B cell (primary cell): ENCODE measurements around the gene FAM53A. TPM values are rescaled to one million over a fixed set of nuclear protein-coding genes. Genes with fewer than 3 reads are reported as not detected.

ENCODE experiments used
- ATAC-seq: fragments of 200-7000 bp; cut with Tn5 transposase; one replicate; pipeline ENCODE4 v1.10.0; 2021; ENCODE audit warnings: low read depth, mild to moderate bottlenecking, moderate number of reproducible peaks, moderate library complexity
- CTCF ChIA-PET: fragments of 350-600 bp; sonication (Branson Sonifier 250); formaldehyde crosslinking; loops from one replicate; lab custom pipeline; 2021; ENCODE audit warnings: antibody characterized with exemption, inconsistent platforms; lab: Charles Lee
- POLR2A ChIA-PET: fragments of 350-600 bp; sonication (Branson Sonifier 250); formaldehyde crosslinking; loops from one replicate; lab custom pipeline; 2021; ENCODE audit warnings: antibody characterized with exemption; lab: Charles Lee
- DNase-seq: peaks from one replicate; pipeline ENCODE4 v3.0.0; 2013
- H2AFZ ChIP-seq: 2 replicates; pipeline ENCODE4 v1.6.1; 2012; ENCODE audit warnings: mild to moderate bottlenecking, low read depth, low read length; ENCODE audit not compliant: insufficient read depth, poor library complexity, severe bottlenecking
- H3K27ac ChIP-seq, 2 donors: 1 replicate in 1 of 2; 2 replicates in 1 of 2; pipeline ENCODE4 v1.5.1; 2012 to 2013; ENCODE audit warnings: low read length in 2 of 2, mild to moderate bottlenecking in 2 of 2, moderate library complexity in 1 of 2
- H3K27me3 ChIP-seq, 4 experiments: fragments of 200-600 bp in 1 of 4; sonication (generic) in 1 of 4; replicated peaks in 1 of 4; 1 replicate in 2 of 4; 2 replicates in 2 of 4; pipeline versions ENCODE4 v1.6.1 to v1.7.0; 2013 to 2016; ENCODE audit warnings: low read length in 3 of 4, mild to moderate bottlenecking in 2 of 4, mixed read lengths in 1 of 4, moderate library complexity in 1 of 4; ENCODE audit not compliant: insufficient read depth in 4 of 4, control insufficient read depth in 3 of 4; ENCODE audit errors: control extremely low read depth in 1 of 4
- H3K36me3 ChIP-seq, 2 experiments: replicated peaks in 1 of 2; 1 replicate in 1 of 2; 2 replicates in 1 of 2; pipeline versions ENCODE4 v1.6.1 to v1.7.1; 2013; ENCODE audit warnings: low read length in 1 of 2; ENCODE audit not compliant: insufficient read depth in 2 of 2, control insufficient read depth in 1 of 2; ENCODE audit errors: control extremely low read depth in 1 of 2, extremely low read depth in 1 of 2
- H3K4me1 ChIP-seq, 2 donors: fragments of 200-600 bp in 1 of 2; sonication (generic) in 1 of 2; 1 replicate in 1 of 2; 2 replicates in 1 of 2; pipeline versions ENCODE4 v1.5.1 to v1.6.1; 2013 to 2017; ENCODE audit warnings: low read length in 2 of 2; ENCODE audit not compliant: control insufficient read depth in 2 of 2, insufficient read depth in 2 of 2
- H3K4me2 ChIP-seq: replicated peaks from 2 replicates; pipeline ENCODE3; 2012; ENCODE audit warnings: mild to moderate bottlenecking, low read depth, low read length; ENCODE audit not compliant: poor library complexity, severe bottlenecking
- H3K4me3 ChIP-seq, 5 experiments: fragments of 200-600 bp in 1 of 5; sonication (generic) in 1 of 5; 1 replicate in 3 of 5; 2 replicates in 2 of 5; pipeline versions ENCODE4 v1.5.1 to v1.7.0; 2011 to 2016; ENCODE audit warnings: low read length in 4 of 5, mild to moderate bottlenecking in 4 of 5, low read depth in 2 of 5, control low read depth in 1 of 5, moderate library complexity in 1 of 5; ENCODE audit not compliant: insufficient read depth in 1 of 5; ENCODE audit errors: control extremely low read depth in 1 of 5, extremely low read depth in 1 of 5
- H3K79me2 ChIP-seq: fragments of 200-600 bp; sonication (generic); one replicate; pipeline ENCODE4 v1.6.0; 2016; ENCODE audit warnings: low read length; ENCODE audit not compliant: control insufficient read depth, insufficient read depth
- H3K9ac ChIP-seq: fragments of 200-600 bp; sonication (generic); 2 replicates; pipeline ENCODE4 v1.6.1; 2017; ENCODE audit warnings: mild to moderate bottlenecking, low read length, moderate library complexity
- H3K9me3 ChIP-seq, 3 donors: one replicate each; pipeline versions ENCODE4 v1.6.1 to v1.7.1; 2013; ENCODE audit warnings: low read length in 2 of 3; ENCODE audit not compliant: control insufficient read depth in 2 of 3, insufficient read depth in 1 of 3; ENCODE audit errors: control extremely low read depth in 1 of 3
- H4K20me1 ChIP-seq: 2 replicates; pipeline ENCODE4 v1.6.0; 2012; ENCODE audit warnings: mild to moderate bottlenecking, low read length; ENCODE audit not compliant: insufficient read depth, control insufficient read depth, poor library complexity, severe bottlenecking
- H3K27ac Mint-ChIP-seq: one replicate; pipeline ENCODE4 v1.8.0; 2021; ENCODE audit warnings: mixed read lengths
- H3K27me3 Mint-ChIP-seq: one replicate; pipeline ENCODE4 v1.8.0; 2021; ENCODE audit warnings: mixed read lengths
- H3K4me1 Mint-ChIP-seq: one replicate; pipeline ENCODE4 v1.8.0; 2021; ENCODE audit warnings: mixed read lengths
- H3K4me3 Mint-ChIP-seq: one replicate; pipeline ENCODE4 v1.8.0; 2021; ENCODE audit warnings: mixed read lengths
- H3K9me3 Mint-ChIP-seq: one replicate; pipeline ENCODE4 v1.8.0; 2022; ENCODE audit warnings: mixed read lengths; ENCODE audit not compliant: insufficient read depth
- EZH2 ChIP-seq: IDR thresholded peaks from 2 replicates; pipeline ENCODE4 v1.6.1; 2012; ENCODE audit warnings: borderline replicate concordance, low read depth, mild to moderate bottlenecking, moderate library complexity, low read length; ENCODE audit not compliant: insufficient read depth, poor library complexity, severe bottlenecking
- WGBS: methylation state at CpG from one replicate; pipeline ENCODE4 v1.1.5; 2013; ENCODE audit warnings: missing lambda C conversion rate; ENCODE audit not compliant: insufficient coverage; 5-methylcytosine and 5-hydroxymethylcytosine counted together
- intact Hi-C: fragments of 100-400 bp; cut with micrococcal nuclease; formaldehyde crosslinking; loops from one replicate; pipeline ENCODE4 v1.10.0; 2022
- polyA plus RNA-seq: library from polyadenylated mRNA; depleted of rRNA; stranded (reverse); fragments of >200 nt; gene quantifications from 2 replicates; pipeline ENCODE4 v1.2.3, GENCODE V29; 2012
- total RNA-seq, 2 donors: library from RNA; stranded (reverse); fragments of 120-200 nt in 1 of 2; gene quantifications; 1 replicate in 1 of 2; 2 replicates in 1 of 2; pipeline versions ENCODE4 v1.2.3 to v1.2.4, GENCODE V29; 2013 to 2022
- TF ChIP-seq, protein P1 (sequence below): fragments of 200-600 bp; IDR thresholded peaks from one replicate; pipeline ENCODE4 v1.8.0; 2022; ENCODE audit warnings: antibody characterized with exemption, mild to moderate bottlenecking

FAM53A gene
- total and polyA plus RNA-seq, 2 donors (not counting 1 experiment from before 2014, with no cell fraction given) = 2.2 to 4.2 TPM

DNA sequence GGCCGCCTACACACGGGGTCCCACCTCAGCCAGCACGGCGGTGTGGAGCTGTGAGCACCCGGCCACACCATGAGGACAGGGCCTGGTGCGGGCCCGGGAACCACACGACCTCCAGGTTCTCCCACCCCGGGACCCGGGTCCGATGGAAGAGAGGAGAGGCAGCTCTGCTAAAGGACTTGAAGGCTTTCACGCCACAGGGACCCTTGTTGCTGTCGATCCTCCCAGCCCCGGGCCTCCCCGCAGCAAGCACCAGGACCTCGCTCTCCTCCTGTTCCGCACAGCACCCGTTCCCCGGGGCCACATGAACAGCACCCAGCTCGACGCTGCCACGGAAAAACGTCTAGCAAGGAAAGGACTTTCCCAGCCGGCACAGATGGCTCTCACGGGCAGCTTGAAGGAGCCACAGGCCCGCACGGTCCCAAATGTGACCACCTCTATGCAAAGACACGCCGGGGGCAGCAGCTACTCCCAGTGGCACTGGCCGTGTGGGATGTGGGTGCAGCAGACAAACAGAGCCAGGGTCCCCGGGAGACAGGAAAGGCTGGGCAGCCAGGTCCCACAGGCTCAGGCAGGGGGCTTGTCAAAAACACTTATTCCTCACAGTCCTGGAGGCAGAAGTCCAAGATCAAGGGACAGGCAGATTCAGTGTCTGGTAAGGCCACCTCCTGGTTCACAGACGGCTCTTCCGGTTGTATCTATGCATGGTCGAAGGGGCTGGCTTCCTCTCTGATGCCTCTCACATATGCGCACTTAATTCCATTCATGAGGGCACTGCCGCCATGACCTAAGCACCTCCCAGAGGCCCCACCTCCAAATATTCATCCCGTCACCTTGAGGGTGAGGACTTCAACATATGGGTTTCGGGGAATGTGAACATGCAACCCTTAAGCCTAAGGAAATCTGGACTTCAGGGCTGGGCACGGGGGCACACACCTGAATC lies 24.7 kb downstream of the FAM53A start:
- Histone ChIP-seq H3K4me1 (no peaks in the 10 kb centered on the region), H3K27ac (no peak overlapping the region), H3K9ac (no peak overlapping the region), H2AFZ (no peak overlapping the region), H4K20me1 (no peaks in the 10 kb centered on the region), H3K4me2 (no peak overlapping the region), H3K27me3 (no peaks in the 10 kb centered on the region), H3K36me3 (no peaks in the 10 kb centered on the region), H3K4me3 (no peak overlapping the region), H3K79me2 (no peaks in the 10 kb centered on the region), H3K9me3 (no peaks in the 10 kb centered on the region)
- WGBS = 97% methylated on average over 38 of the region's 39 CpGs
- Mint-ChIP-seq H3K4me1 (no peaks in the 10 kb centered on the region), H3K9me3 (no peaks in the 10 kb centered on the region), H3K27me3 (no peaks in the 10 kb centered on the region), H3K27ac (no peak overlapping the region), H3K4me3 (no peak overlapping the region)
- intact Hi-C loops = no loop called here
- DNase-seq = no peak
- ChIA-PET CTCF (no interaction called here), POLR2A (no interaction called here)
- ATAC-seq = no peak
- TF ChIP-seq EZH2 = no peak
- TF ChIP-seq, protein P1, sequence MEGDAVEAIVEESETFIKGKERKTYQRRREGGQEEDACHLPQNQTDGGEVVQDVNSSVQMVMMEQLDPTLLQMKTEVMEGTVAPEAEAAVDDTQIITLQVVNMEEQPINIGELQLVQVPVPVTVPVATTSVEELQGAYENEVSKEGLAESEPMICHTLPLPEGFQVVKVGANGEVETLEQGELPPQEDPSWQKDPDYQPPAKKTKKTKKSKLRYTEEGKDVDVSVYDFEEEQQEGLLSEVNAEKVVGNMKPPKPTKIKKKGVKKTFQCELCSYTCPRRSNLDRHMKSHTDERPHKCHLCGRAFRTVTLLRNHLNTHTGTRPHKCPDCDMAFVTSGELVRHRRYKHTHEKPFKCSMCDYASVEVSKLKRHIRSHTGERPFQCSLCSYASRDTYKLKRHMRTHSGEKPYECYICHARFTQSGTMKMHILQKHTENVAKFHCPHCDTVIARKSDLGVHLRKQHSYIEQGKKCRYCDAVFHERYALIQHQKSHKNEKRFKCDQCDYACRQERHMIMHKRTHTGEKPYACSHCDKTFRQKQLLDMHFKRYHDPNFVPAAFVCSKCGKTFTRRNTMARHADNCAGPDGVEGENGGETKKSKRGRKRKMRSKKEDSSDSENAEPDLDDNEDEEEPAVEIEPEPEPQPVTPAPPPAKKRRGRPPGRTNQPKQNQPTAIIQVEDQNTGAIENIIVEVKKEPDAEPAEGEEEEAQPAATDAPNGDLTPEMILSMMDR = no peak

GRCh38 chr4:1658581-1658980 lies 25.5 kb downstream of the FAM53A start:
- TF ChIP-seq EZH2 = no peak
- TF ChIP-seq, protein P1 = no peak
- Histone ChIP-seq H3K4me2 (no peak overlapping the region), H2AFZ (no peak overlapping the region), H4K20me1 (no peaks in the 10 kb centered on the region), H3K9me3 (no peaks in the 10 kb centered on the region), H3K27me3 (no peaks in the 10 kb centered on the region), H3K79me2 (no peaks in the 10 kb centered on the region), H3K4me1 (no peaks in the 10 kb centered on the region), H3K9ac (no peak overlapping the region), H3K36me3 (no peaks in the 10 kb centered on the region), H3K4me3 (no peak overlapping the region), H3K27ac (no peak overlapping the region)
- H3K9me3 Mint-ChIP-seq = no peaks in the 10 kb centered on the region
- POLR2A ChIA-PET = no interaction called here
- no peaks in the 10 kb centered on the region for H3K27me3 Mint-ChIP-seq
- no peak for DNase-seq
- intact Hi-C loops = no loop called here
- no peak for ATAC-seq
- CTCF ChIA-PET = no interaction called here
- 100% methylated on average over 9 of the region's 12 CpGs for WGBS
- H3K27ac Mint-ChIP-seq = no peak overlapping the region
- H3K4me1 Mint-ChIP-seq = no peaks in the 10 kb centered on the region
- H3K4me3 Mint-ChIP-seq = no peak overlapping the region
